A549 (cell line): ENCODE measurements around the gene ZNF664. TPM values are rescaled to one million over a fixed set of nuclear protein-coding genes. Genes with fewer than 3 reads are reported as not detected.

Source experiments
- ATAC-seq, 2 experiments: fragments of 200-7000 bp in 1 of 2; fragments of >200 bp in 1 of 2; cut with Nextera tagmentation in 1 of 2; cut with Tn5 transposase in 1 of 2; 3 replicates each; pipeline versions ENCODE4 v1.8.0 to v1.9.1; 2018 to 2020; ENCODE audit warnings: mild to moderate bottlenecking in 1 of 2, moderate library complexity in 1 of 2
- CTCF ChIA-PET: fragments of 300-600 bp; sonication (Branson Sonifier 250); formaldehyde crosslinking; extraction: SDS; loops from one replicate; lab custom pipeline; 2021; ENCODE audit warnings: antibody characterized with exemption, inconsistent platforms; lab: Yijun Ruan, JAX
- POLR2A ChIA-PET: fragments of 350-600 bp; formaldehyde crosslinking; extraction: SDS; loops from one replicate; lab custom pipeline; 2021; ENCODE audit warnings: antibody characterized with exemption, inconsistent platforms; lab: Yijun Ruan, JAX
- DNase-seq, 2 experiments: peaks; one replicate each; pipeline versions ENCODE4 v3.0.0 to v3.0.0-alpha.2; 2011 to 2016; ENCODE audit warnings: low read depth in 1 of 2, low spot score in 1 of 2
- FAIRE-seq: peaks from 2 replicates; lab custom pipeline; 2011; peaks lifted over from hg19 to GRCh38; lab: Jason Lieb, UNC
- H3K27ac ChIP-seq, 2 experiments: fragments of >200 bp; sonication (Bioruptor Twin); formaldehyde crosslinking; 3 replicates each; pipeline ENCODE4 v1.5.1; 2016 to 2017
- H3K4me1 ChIP-seq: fragments of >200 bp; sonication (Bioruptor Twin); formaldehyde crosslinking; 3 replicates; pipeline ENCODE4 v1.6.1; 2016
- H3K4me2 ChIP-seq: fragments of >200 bp; sonication (Bioruptor Twin); formaldehyde crosslinking; 3 replicates; pipeline ENCODE4 v1.6.1; 2016
- H3K4me3 ChIP-seq: fragments of >200 bp; sonication (Bioruptor Twin); formaldehyde crosslinking; 3 replicates; pipeline ENCODE4 v1.5.1; 2016
- H3K9me3 ChIP-seq: fragments of >200 bp; sonication (Bioruptor Twin); formaldehyde crosslinking; 3 replicates; pipeline ENCODE4 v1.6.1; 2016
- BHLHE40 ChIP-seq: IDR thresholded peaks from 2 replicates; pipeline ENCODE4 v1.6.1; 2012; ENCODE audit warnings: low read depth, low read length, inconsistent platforms
- CHD4 ChIP-seq: fragments of 200-600 bp; sonication (generic); IDR thresholded peaks from 2 replicates; pipeline ENCODE4 v1.6.1; 2016; ENCODE audit warnings: antibody characterized with exemption, mild to moderate bottlenecking, borderline replicate concordance
- E2F6 ChIP-seq: IDR thresholded peaks from 2 replicates; pipeline ENCODE4 v1.6.1; 2012; ENCODE audit warnings: low read depth, borderline replicate concordance
- FOSB ChIP-seq: fragments of 250-450 bp; sonication (Bioruptor Pico); IDR thresholded peaks from 2 replicates; pipeline ENCODE4 v1.5.0; 2020; ENCODE audit warnings: mild to moderate bottlenecking, moderate library complexity
- FOSL2 ChIP-seq, 2 experiments: fragments of 450-650 bp in 1 of 2; fragments of >200 bp in 1 of 2; sonication (Bioruptor Twin) in 1 of 2; formaldehyde crosslinking; IDR thresholded peaks; 2 replicates each; pipeline versions ENCODE4 v1.5.0 to v1.6.1; 2016 to 2020; ENCODE audit warnings: mild to moderate bottlenecking in 1 of 2, moderate library complexity in 1 of 2
- FOXS1 ChIP-seq: fragments of 250-450 bp; sonication (Bioruptor Pico); IDR thresholded peaks from 2 replicates; pipeline ENCODE4 v1.5.0; 2020; ENCODE audit warnings: mild to moderate bottlenecking, moderate library complexity
- HEYL ChIP-seq: fragments of 250-450 bp; sonication (Bioruptor Pico); IDR thresholded peaks from 2 replicates; pipeline ENCODE4 v1.8.0; 2021; ENCODE audit warnings: mild to moderate bottlenecking, moderate library complexity
- HOXB13 ChIP-seq: fragments of 250-450 bp; sonication (Bioruptor Pico); IDR thresholded peaks from 2 replicates; pipeline ENCODE4 v1.5.0; 2020; ENCODE audit warnings: low read depth, mild to moderate bottlenecking, moderate library complexity
- HOXB5 ChIP-seq: fragments of 250-450 bp; sonication (Bioruptor Pico); IDR thresholded peaks from 2 replicates; pipeline ENCODE4 v1.5.0; 2020; ENCODE audit warnings: mild to moderate bottlenecking, moderate library complexity
- JUNB ChIP-seq: fragments of >200 bp; sonication (Bioruptor Twin); formaldehyde crosslinking; IDR thresholded peaks from 2 replicates; pipeline ENCODE4 v1.6.1; 2016
- MAFK ChIP-seq: fragments of 450-650 bp; IDR thresholded peaks from 2 replicates; pipeline ENCODE4 v1.6.1; 2014; ENCODE audit not compliant: partially characterized antibody
- MYC ChIP-seq: IDR thresholded peaks from 2 replicates; pipeline ENCODE4 v1.6.1; 2012; ENCODE audit warnings: mild to moderate bottlenecking, inconsistent platforms, low read length, improper control_type of control experiment, borderline replicate concordance
- NPAS2 ChIP-seq: fragments of 250-450 bp; sonication (Bioruptor Pico); IDR thresholded peaks from 2 replicates; pipeline ENCODE4 v1.8.0; 2022; ENCODE audit warnings: mild to moderate bottlenecking, moderate library complexity, borderline replicate concordance
- NR3C1 ChIP-seq: fragments of >200 bp; sonication (Bioruptor Twin); formaldehyde crosslinking; IDR thresholded peaks from 3 replicates; pipeline ENCODE4 v1.6.1; 2017
- PHF8 ChIP-seq: fragments of 200-600 bp; sonication (generic); IDR thresholded peaks from 2 replicates; pipeline ENCODE4 v1.6.1; 2016; ENCODE audit warnings: low read depth, mild to moderate bottlenecking, antibody characterized with exemption, moderate library complexity, borderline replicate concordance
- POLR2A ChIP-seq: IDR thresholded peaks from 2 replicates; pipeline ENCODE4 v1.6.1; 2012; ENCODE audit warnings: mild to moderate bottlenecking, low read length
- POLR2AphosphoS2 ChIP-seq: conservative IDR thresholded peaks from 2 replicates; pipeline ENCODE4 v1.6.1; 2012; ENCODE audit warnings: low read length, improper control_type of control experiment, inconsistent platforms
- RARB ChIP-seq: fragments of 250-450 bp; sonication (Bioruptor Pico); IDR thresholded peaks from 2 replicates; pipeline ENCODE4 v1.8.0; 2021; ENCODE audit warnings: mild to moderate bottlenecking, moderate library complexity
- RCOR1 ChIP-seq: fragments of 150-350 bp; IDR thresholded peaks from 2 replicates; pipeline ENCODE4 v1.6.1; 2014; ENCODE audit warnings: antibody characterized with exemption, low read length, low read depth
- RFX5 ChIP-seq: fragments of 450-650 bp; IDR thresholded peaks from 2 replicates; pipeline ENCODE4 v1.7.1; 2014; ENCODE audit warnings: antibody characterized with exemption, mild to moderate bottlenecking, moderate library complexity
- RNF2 ChIP-seq: fragments of 200-600 bp; sonication (generic); IDR thresholded peaks from 2 replicates; pipeline ENCODE4 v1.6.1; 2016; ENCODE audit warnings: low read depth, mild to moderate bottlenecking, antibody characterized with exemption, moderate library complexity, borderline replicate concordance
- TFCP2L1 ChIP-seq: fragments of 250-450 bp; sonication (Bioruptor Pico); IDR thresholded peaks from 2 replicates; pipeline ENCODE4 v1.5.0; 2021; ENCODE audit warnings: mild to moderate bottlenecking
- ZC3H11A ChIP-seq: fragments of 450-650 bp; IDR thresholded peaks from 2 replicates; pipeline ENCODE4 v1.6.1; 2014; ENCODE audit warnings: antibody characterized with exemption, mild to moderate bottlenecking
- ZNF302 ChIP-seq: fragments of 250-450 bp; sonication (Bioruptor Pico); IDR thresholded peaks from 2 replicates; pipeline ENCODE4 v1.9.0; 2021; ENCODE audit warnings: inconsistent platforms, mild to moderate bottlenecking, moderate library complexity
- ZSCAN20 ChIP-seq: fragments of 250-450 bp; sonication (Bioruptor Pico); IDR thresholded peaks from 2 replicates; pipeline ENCODE4 v1.8.0; 2022; ENCODE audit warnings: mild to moderate bottlenecking, moderate library complexity
- WGBS: methylation state at CpG from one replicate; pipeline ENCODE4 v1.1.6; 2017; ENCODE audit errors: missing lambda C conversion rate; 5-methylcytosine and 5-hydroxymethylcytosine counted together
- polyA plus RNA-seq, 4 experiments: library from polyadenylated mRNA; depleted of rRNA in 3 of 4; stranded (reverse); fragments of >200 nt; fragmentation: RNase III in 1 of 4; extraction: RNeasy Plus Mini Kit Qiagen cat#74134 plus additional on column Dnase treatment in 1 of 4; gene quantifications; 2 replicates in 3 of 4; 3 replicates in 1 of 4; pipeline ENCODE4 v1.2.3, GENCODE V29; 2011 to 2017
- TF ChIP-seq, protein P1 (sequence below): fragments of >200 bp; sonication (Bioruptor Twin); formaldehyde crosslinking; IDR thresholded peaks from 3 replicates; pipeline ENCODE4 v1.6.1; 2016
- TF ChIP-seq, protein P2 (sequence below): fragments of 250-450 bp; sonication (Bioruptor Pico); IDR thresholded peaks from 2 replicates; pipeline ENCODE4 v1.5.0; 2021; ENCODE audit warnings: mild to moderate bottlenecking, moderate library complexity, borderline replicate concordance

ZNF664 gene
- polyA plus RNA-seq, 2 of the 4 experiments (the other 2 are of a cell fraction) = 88.3 to 112 TPM

GRCh38 chr12:123989753-123990152 is 16.7 kb downstream of the ZNF664 start:
- Histone ChIP-seq H3K4me1 (peaks cover 10% of the 10 kb centered on the region; the same call in 1 of the 3 replicates), H3K4me2 (no peak overlapping the region), H3K9me3 (no peaks in the 10 kb centered on the region), H3K4me3 (no peak overlapping the region), H3K27ac (no peak overlapping the region)
- no peak for FAIRE-seq
- POLR2A ChIA-PET = no interaction called here
- WGBS = 94% methylated on average over 1 of the region's 1 CpG
- ATAC-seq = no peak
- no peak for TF ChIP-seq POLR2A
- no peak for TF ChIP-seq NR3C1
- no peak for TF ChIP-seq RFX5
- no peak for TF ChIP-seq ZSCAN20 (CRISPR knock-in tag)
- no peak for TF ChIP-seq MAFK
- TF ChIP-seq, protein P1, sequence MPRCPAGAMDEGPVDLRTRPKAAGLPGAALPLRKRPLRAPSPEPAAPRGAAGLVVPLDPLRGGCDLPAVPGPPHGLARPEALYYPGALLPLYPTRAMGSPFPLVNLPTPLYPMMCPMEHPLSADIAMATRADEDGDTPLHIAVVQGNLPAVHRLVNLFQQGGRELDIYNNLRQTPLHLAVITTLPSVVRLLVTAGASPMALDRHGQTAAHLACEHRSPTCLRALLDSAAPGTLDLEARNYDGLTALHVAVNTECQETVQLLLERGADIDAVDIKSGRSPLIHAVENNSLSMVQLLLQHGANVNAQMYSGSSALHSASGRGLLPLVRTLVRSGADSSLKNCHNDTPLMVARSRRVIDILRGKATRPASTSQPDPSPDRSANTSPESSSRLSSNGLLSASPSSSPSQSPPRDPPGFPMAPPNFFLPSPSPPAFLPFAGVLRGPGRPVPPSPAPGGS = no peak
- TF ChIP-seq JUNB = no peak
- TF ChIP-seq FOSL2 (IDR thresholded peaks at IDR 0.05) = no peak
- no peak for TF ChIP-seq FOSL2 (CRISPR knock-in tag; IDR thresholded peaks at IDR 0.05)
- TF ChIP-seq NPAS2 (CRISPR knock-in tag) = no peak
- no peak for TF ChIP-seq RCOR1
- TF ChIP-seq FOXS1 (CRISPR knock-in tag) = no peak
- no peak for TF ChIP-seq HEYL (CRISPR knock-in tag)
- TF ChIP-seq FOSB (CRISPR knock-in tag) = no peak
- TF ChIP-seq CHD4 = no peak
- TF ChIP-seq E2F6 = no peak
- DNase-seq = no peak
- CTCF ChIA-PET = no interaction called here

- POLR2A ChIA-PET = no interaction called here
- ATAC-seq = no peak
Observed at GRCh38 chr12:123990511-123990910, 17.5 kb downstream of the ZNF664 start.

GRCh38 chr12:123991372-123991951 is 18.4 kb downstream of the ZNF664 start:
- ATAC-seq (no peak), DNase-seq (no peak), FAIRE-seq (no peak)
- Histone ChIP-seq H3K4me3 (no peak overlapping the region), H3K4me2 (no peak overlapping the region), H3K9me3 (no peaks in the 10 kb centered on the region), H3K4me1 (peaks cover 10% of the 10 kb centered on the region; the same call in 1 of the 3 replicates)
- 95% methylated on average over 2 of the region's 2 CpGs for WGBS
- TF ChIP-seq BHLHE40 (no peak), RNF2 (no peak), ZC3H11A (no peak), PHF8 (no peak), TFCP2L1 (CRISPR knock-in tag) (no peak), RARB (CRISPR knock-in tag) (no peak), FOSL2 (IDR thresholded peaks at IDR 0.05) (no peak), FOSL2 (CRISPR knock-in tag; IDR thresholded peaks at IDR 0.05) (no peak), NR3C1 (no peak), NPAS2 (CRISPR knock-in tag) (no peak), HOXB5 (CRISPR knock-in tag) (no peak), E2F6 (no peak)
- TF ChIP-seq, protein P2, sequence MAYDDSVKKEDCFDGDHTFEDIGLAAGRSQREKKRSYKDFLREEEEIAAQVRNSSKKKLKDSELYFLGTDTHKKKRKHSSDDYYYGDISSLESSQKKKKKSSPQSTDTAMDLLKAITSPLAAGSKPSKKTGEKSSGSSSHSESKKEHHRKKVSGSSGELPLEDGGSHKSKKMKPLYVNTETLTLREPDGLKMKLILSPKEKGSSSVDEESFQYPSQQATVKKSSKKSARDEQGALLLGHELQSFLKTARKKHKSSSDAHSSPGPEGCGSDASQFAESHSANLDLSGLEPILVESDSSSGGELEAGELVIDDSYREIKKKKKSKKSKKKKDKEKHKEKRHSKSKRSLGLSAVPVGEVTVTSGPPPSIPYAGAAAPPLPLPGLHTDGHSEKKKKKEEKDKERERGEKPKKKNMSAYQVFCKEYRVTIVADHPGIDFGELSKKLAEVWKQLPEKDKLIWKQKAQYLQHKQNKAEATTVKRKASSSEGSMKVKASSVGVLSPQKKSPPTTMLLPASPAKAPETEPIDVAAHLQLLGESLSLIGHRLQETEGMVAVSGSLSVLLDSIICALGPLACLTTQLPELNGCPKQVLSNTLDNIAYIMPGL (CRISPR knock-in tag) = no peak
- TF ChIP-seq, all 56 proteins: peak for 0
- POLR2A ChIA-PET = no interaction called here
- no peak overlapping the region; a peak in 1 of 6 replicates for H3K27ac ChIP-seq
- CTCF ChIA-PET = no interaction called here

More at GRCh38 chr12:123990511-123990910, 17.5 kb downstream of the ZNF664 start:
- no peak overlapping the region for H3K4me3 ChIP-seq
- FAIRE-seq = no peak
- CTCF ChIA-PET = no interaction called here
- no peak overlapping the region for H3K4me2 ChIP-seq
- peaks cover 10% of the 10 kb centered on the region; the same call in 1 of the 3 replicates for H3K4me1 ChIP-seq
- no peak overlapping the region for H3K27ac ChIP-seq
- no peak for TF ChIP-seq ZSCAN20 (CRISPR knock-in tag)
- no peak for TF ChIP-seq POLR2AphosphoS2
- TF ChIP-seq MYC = no peak
- TF ChIP-seq HEYL (CRISPR knock-in tag) = no peak
- no peak for TF ChIP-seq RFX5
- no peak for TF ChIP-seq HOXB13 (CRISPR knock-in tag)
- TF ChIP-seq ZNF302 (CRISPR knock-in tag) = no peak
- no peak for TF ChIP-seq HOXB5 (CRISPR knock-in tag)
- TF ChIP-seq, protein P1 = no peak
- TF ChIP-seq JUNB = no peak
- WGBS = 89% methylated on average over 4 of the region's 4 CpGs
- no peaks in the 10 kb centered on the region for H3K9me3 ChIP-seq
- DNase-seq = no peak
